ENCODE results near the gene P3H4.

- no peak for TF ChIP-seq REST (IDR thresholded peaks at IDR 0.05; ENCODE audit: insufficient read depth in 1 of 2, low read depth in 2 of 2, low read length in 2 of 2)
- no peak for TF ChIP-seq POLR2AphosphoS5 (IDR thresholded peaks at IDR 0.05; ENCODE audit: low read depth, low read length)
These were observed 5.0 kb upstream of the P3H4 start for GRCh38 chr17:41816637-41817320.
